Fibroblast of skin of right quadriceps (primary cell): Measurements from ENCODE around the gene SLC6A9.

Experiments used
- DNase-seq: peaks from one replicate; pipeline ENCODE4 v3.0.0-alpha.2; 2013

The SLC6A9 gene

GRCh38 chr1:44047131-44047530 lies 15.9 kb upstream of the SLC6A9 start:
- DNase-seq: no peak

DNA sequence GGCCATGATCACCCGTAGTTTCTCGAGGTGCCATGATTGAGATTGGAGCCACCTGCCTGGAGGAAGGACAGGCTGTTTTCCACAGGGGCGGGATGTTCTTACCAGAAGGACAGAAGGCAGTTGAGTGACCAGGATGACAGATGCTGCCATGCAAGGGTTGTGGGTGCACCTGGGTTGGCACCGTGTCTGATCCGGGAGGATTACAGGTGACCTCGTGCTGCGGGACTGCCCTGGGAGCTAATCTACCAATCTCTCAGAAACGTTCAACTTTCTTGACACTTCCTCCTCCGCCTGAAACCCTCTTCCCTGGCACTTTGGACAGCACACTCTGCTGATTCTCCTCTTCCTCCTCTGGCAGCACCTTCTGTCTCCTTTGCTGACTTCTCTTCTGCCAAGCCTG lies 13.8 kb upstream of the SLC6A9 start:
- no peak for DNase-seq

GRCh38 chr1:44044071-44044801 lies 13.0 kb upstream of the SLC6A9 start:
- no peak for DNase-seq

GRCh38 chr1:44043176-44044070 lies 12.2 kb upstream of the SLC6A9 start:
- DNase-seq: no peak

- DNase-seq: peak; percentile 20
Measured at GRCh38 chr1:44040846-44041245, 9.6 kb upstream of the SLC6A9 start.

DNA sequence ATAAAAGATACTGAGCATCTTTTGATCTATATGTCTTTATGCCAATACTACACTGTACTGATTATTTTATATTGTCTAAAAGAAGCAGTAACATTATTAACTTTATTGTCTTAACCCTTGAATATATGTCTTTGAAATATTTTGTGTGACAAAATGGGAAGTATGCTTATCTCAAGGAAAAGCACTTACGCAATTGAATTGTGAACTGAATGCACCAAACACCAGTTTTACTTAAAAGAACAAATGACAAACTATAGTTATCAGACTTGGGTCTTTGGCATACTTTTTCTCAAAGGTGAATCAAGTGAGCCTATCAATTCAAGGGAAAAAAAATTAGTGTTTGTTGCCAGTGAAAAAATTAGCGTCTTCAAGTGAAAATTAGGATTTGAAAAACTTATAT lies 9.2 kb upstream of the SLC6A9 start:
- DNase-seq: no peak

- DNase-seq: peak; percentile 54
Measured at GRCh38 chr1:44038876-44039657, 7.8 kb upstream of the SLC6A9 start.

- peak; percentile 21 for DNase-seq
Measured at GRCh38 chr1:44037154-44037553, 5.9 kb upstream of the SLC6A9 start.

GRCh38 chr1:44036409-44037139 lies 5.3 kb upstream of the SLC6A9 start:
- DNase-seq: peak; percentile 68

DNA sequence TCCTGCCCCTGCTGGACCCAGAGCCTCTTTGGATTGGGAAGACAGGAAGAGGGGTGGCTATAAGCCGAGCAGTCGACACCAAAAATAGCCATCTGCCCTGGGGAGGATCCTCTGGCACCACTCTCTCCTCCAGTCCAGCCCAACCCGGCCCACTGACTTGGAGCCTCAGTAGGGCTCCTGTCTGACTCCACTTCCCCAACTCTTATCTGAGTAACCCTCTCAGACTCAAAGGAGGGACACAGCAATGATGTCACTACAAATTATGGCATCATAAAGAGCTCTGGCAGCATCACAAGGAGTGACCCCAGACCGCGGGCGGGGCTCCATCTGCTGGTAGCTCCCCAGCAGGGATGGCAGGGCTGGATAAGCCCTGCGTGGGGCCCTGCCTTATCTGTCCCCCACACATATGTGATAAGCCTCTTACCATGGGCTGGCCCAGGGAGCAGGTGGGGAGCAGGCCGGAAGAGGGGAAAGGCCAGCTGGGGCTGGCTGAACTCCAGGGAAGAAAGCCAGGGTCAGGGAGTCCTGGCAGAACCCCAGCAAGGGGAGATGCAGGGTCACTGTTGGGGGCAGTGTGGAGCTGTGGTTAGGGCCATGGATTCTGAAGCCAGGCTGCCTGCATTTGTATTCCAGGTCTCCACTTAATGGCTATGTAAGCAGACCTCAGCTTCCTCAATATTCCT lies 4.6 kb upstream of the SLC6A9 start:
- no peak for DNase-seq

DNA sequence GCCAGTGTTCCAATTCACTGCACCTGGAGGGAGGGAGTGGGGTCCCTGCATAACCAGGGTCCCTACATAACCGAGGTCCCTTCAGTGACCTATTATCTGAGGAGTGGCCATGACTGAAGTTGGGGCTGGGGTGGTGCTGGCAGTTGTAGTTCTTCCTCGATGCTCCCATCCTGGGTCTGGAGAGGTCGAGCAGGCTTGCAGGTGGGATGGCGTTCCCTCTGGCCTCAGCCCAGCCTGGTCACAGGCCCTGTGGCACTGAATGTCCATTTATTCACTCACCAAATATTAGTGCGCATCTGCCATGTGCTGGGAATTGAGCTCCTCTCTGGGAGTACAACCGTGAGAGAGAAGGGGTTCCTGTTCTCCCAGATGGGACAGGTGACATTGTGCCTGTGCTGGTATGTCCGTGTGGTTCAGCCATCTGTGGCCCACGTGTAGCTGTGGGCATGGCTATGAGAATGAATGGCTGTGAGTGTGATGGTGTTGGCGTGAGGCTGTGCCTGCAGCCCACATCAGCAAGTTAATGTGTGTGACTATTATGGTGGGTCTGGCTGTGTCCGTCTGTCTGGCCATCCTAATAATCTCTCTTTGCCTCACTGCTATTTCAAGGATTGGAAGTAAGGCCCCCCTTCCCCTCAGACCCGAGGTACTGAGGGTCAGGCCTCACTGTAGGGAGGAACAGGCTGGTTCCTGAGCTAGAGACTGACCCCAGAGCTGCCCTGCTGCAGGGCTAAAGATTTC lies 3.9 kb upstream of the SLC6A9 start:
- no peak for DNase-seq

DNA sequence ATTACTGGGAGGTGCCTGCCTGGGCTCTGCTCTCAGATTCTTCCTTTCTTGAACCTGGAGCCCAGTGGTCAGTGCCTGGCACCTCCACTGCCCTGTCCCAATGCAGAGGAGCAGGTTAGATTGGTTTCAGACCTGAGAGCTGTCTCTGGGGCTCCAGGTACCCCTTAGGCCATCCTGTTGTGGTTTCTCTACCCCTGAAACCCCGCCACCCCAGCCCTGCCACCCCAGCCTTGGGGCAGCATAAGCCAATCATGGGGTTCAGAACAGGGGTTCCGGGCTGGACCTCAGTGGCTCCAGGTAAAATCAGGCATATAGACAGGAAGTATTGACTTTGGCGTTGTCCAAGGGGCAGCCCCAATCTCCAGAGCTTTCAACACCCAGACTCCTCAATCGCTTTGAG lies 3.2 kb upstream of the SLC6A9 start:
- no peak for DNase-seq

DNA sequence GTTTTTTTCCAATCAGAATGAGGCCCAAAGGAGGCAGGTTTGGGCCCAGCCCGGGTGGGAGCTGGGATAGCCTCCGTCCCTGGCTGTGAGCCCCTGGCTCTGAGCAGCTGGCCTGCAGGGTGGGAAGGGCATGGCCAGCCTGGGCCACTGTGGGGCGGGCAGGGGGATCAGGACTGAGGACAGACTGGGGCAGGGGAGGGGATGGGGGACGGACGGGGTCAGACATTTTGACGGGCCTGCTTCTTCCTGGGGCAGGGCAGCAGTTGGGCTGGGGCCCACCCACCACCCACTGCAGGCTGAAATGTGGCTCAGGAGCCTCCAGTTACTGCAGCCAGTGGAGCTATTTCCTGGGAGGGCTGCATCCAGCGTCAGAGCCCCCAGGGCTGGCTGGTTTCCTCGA lies 2.5 kb upstream of the SLC6A9 start:
- no peak for DNase-seq

DNA sequence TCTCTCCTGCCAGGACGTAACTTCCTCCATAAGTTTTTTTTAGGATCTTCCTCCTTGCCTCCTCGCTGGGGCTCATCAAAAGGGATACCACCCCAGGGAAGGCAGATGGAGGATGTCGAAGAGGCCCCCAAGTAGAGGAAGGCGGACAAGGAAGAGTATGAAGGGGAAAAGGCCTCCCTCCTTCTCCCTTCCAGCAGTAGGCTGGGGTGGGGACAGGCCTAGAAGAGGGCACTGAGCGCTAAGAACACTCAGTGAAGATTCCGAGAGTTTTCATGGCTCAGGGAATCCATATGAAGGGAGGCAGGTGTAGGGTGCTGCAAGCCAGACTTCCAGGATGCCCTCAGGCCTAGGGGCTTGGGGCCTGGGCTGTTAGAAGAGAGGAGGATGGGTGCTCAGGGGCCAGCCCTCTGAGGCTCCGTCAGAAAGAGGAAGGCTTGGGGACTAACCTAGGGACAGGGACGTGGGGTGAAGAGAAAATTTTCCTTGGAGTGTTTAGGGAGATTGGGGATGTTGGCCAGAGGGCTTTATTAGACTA lies 1.8 kb upstream of the SLC6A9 start:
- no peak for DNase-seq

GRCh38 chr1:44032170-44032790 lies 1.0 kb upstream of the SLC6A9 start:
- no peak for DNase-seq

- peak; percentile 23 for DNase-seq
Measured at GRCh38 chr1:44030605-44031251, 534 bp downstream of the SLC6A9 start.

GRCh38 chr1:44029911-44030604 lies 1.2 kb downstream of the SLC6A9 start:
- DNase-seq: peak; percentile 88

- no peak for DNase-seq
Measured at GRCh38 chr1:44029260-44029910, 1.9 kb downstream of the SLC6A9 start.

DNA sequence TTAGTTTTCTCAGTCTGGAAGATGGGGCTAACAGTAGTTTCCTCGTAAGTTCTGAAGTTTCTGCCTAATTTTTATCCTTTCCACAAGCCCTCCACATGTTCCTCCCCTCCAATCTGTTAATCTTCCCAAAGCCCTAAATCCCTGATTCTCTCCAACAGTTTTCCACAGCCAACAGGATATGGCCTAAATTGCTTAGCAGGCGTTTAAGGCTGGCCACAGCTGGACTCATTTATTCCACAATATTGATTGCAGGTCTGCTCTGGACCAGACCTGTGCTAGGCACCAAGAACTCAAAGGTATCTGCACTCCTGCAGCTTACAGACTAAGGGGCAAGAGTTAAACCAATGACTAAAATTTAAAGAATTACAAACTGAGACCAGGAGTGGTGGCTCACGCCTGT lies 3.9 kb downstream of the SLC6A9 start:
- no peak for DNase-seq
